Stimulated activated CD4-positive, alpha-beta T cell treated with anti-CD3 and anti-CD28 coated beads, Interleukin-2, amount 100 ng/mL, for 48 hours (primary cell): Measurements from ENCODE around the gene CACNB2.

Source experiments
- DNase-seq, 2 donors: peaks; one replicate each; pipeline ENCODE4 v3.0.0-alpha.2; 2020

The CACNB2 gene

DNA sequence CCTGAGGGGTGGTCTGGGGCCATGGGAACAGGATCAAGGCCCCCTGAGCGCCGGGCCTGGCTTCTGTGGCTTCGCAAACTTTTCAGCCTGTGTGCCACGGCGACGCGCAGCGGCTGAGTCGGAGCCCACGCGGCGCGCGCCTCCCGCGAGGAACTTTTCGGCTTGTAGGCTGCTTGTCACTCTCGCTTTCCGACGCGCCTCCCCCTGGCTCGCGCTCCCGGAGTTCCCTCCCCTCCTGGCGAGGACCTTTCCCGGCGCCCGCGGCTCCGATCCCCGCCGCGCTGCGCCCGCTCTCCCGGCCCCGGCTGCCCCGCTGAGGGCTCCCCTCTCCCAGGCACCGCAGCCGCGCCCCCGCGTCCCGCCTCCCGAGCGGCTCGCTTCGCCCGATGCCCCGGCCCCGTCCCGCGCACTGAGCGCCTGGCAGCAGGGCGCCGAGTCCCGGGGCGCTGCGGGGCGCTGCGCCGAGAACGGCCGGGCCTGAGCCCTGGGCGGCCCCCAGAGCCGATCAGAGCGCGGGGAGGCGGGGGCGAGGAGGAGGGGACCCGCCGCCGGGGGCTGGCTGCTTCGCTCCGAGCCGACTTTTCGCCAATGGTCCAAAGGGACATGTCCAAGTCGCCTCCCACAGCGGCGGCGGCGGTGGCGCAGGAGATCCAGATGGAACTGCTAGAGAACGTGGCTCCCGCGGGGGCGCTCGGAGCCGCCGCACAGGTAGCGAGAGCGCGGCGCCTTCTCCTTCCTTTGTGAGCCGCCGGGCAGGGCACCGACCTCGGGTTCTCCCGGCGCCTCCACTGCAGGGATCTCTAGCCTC lies at the start of gene CACNB2:
TSS of gene CACNB2 (plus strand) at position 276 of the 808 bp plus-strand sequence.
- DNase-seq: no peak

DNA sequence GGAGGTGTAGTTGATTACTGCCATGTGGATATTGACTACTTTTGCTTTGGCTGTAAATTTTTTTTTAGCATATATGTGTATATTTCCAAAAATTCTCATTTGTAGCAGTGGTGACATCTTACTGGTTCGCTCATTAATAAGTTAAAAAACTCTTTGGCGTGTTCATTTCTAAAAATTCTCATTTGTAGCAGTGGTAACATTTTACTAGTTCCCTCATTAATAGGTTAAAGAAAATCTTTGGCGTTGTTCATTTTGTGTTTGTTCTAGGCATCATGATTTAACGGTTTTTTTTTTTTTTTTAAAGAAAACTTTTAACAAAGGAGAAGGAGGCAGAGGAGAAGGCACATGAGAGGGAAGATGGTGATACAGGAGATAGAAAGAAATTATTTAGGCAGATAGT lies 45.9 kb upstream of the CACNB2 start:
- no peak for DNase-seq

DNA sequence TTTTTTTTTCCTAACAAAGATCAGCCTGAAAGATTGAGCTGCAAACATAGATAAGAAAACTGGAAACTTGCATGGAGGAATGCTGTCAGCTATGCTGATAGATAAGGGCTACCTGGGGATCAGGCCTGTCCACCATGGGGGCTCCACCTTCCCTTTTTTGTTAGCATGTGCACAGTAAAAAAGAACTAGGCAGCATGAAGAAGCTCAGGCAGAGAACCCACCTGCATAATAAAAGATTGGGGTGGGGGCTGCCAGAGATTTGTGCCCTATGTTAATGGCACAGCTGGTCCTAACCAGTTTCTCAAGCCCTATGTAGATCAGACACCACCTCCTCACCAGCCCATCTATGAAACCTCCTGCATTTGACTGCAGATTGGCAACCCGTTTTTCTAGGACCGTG lies 45.4 kb upstream of the CACNB2 start:
- no peak for DNase-seq

DNA sequence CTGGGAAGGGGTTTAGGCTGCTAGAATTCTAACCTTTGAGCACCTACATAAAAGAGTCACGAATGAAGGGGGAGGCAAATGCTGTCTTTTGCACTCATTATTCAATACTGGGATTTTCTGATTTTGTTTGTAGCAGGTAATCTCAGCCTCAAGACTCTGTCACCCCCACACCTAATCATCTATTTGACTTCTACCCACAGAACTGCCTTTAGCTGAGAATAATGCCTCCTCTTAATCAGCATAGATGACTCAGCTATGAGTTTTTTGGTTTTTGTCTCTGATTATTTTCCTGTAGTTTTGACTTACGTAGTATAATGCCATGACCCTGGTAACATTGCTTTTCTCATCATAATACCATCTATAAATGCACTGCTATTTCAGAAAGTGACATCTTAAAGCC lies 42.7 kb upstream of the CACNB2 start:
- no peak for DNase-seq

DNA sequence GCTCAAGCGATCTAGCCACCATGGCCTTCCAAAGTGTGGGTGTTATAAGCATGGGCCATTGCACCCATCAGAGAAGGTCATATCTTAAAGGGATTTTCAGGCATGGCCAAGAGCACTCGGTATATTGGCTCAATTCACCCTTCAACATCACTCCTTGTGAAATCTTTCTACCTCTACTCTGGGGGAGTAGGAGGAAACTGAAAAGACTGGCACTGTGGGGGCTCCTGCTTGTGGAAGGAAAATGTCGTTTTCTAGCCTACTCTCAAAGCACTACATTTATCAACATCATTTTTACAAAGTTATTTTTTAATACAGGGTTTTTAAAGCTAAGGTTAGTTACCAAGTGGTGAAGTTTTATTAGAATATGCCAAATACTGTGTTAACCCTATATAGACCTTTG lies 42.0 kb upstream of the CACNB2 start:
- no peak for DNase-seq

DNA sequence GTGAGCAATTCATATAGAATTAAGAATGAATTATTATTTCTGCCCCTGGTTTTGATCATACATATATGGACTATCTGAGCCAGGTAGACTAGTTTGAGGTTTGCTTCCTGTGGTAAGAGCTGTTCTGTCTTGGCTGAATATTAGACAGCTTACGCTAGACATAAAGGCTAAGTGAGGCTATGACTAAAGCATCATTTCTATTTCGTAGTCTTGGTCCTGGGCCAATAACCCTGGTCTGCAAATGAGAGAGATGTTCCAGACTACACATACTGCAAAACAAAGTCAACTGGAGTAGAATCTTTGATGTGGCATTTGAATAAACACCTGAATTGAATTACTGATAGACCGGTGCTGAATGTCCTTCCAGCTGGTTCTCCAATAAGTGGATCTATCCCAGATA lies 40.8 kb upstream of the CACNB2 start:
- DNase-seq: no peak

DNA sequence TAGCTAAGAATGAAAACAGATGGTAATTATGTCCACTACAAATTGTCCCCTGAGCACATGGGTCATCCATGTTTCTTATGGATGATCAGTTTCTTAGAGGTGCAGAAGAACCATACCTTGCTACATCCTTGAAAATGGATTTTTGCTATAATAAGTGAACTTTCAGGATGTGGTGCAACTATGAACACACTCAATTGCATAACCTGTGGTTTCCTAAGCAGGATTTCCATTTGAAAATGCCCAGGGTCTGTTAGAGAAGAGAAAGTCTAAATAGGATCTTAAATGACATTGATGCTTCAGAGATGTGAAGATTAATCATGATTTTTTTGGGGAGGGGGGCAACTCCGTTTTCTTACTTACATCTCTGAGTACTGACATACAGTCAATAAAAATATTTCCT lies 39.6 kb upstream of the CACNB2 start:
- no peak for DNase-seq

DNA sequence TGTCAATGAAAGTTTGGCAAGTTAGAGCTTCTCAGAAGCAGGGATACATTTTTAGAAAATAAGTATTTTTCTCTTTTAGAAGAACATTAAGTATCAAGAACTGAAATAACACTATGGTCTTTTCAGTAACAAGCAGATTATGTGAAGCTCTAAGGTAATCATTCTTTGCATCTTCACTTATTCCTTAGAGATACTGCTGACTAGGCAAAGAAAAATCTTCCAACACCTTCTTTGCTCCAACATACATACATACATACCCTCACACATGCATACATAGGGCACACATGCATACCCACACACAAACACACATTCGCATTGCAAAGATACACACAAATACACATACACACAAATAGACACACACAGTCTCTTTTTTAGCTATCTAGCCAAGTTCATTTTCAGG lies 37.8 kb upstream of the CACNB2 start:
- DNase-seq: no peak

DNA sequence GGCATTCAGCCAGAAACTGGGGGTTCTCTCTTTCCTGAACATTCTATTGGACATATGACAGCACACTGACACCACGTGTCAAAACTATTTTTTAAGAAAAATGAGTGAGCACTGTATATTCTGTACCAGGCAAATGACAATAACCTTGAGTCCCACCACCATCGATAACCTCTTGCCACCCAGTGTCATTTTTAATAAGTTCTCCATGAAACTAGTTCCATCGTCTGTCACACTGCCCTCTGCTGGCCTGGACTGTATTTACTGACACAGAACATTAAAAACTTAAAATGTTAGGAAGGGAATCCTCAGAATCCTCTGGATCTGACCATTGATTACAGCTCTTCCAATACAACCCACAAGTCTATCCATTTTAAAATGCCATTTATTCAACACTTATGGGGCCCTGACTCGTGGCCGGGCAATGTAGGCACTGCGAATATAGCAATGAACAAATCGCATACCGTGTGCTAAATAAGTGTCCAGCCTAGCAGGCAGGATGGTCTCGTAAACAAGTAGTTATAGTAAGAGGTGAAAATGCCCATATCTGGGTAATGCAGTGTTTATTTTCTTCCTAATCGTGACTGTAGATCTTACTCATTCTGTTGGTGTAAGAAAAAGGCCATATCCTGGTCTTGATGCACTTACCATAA lies 35.9 kb upstream of the CACNB2 start:
- DNase-seq: peak; percentile 47 to 51

DNA sequence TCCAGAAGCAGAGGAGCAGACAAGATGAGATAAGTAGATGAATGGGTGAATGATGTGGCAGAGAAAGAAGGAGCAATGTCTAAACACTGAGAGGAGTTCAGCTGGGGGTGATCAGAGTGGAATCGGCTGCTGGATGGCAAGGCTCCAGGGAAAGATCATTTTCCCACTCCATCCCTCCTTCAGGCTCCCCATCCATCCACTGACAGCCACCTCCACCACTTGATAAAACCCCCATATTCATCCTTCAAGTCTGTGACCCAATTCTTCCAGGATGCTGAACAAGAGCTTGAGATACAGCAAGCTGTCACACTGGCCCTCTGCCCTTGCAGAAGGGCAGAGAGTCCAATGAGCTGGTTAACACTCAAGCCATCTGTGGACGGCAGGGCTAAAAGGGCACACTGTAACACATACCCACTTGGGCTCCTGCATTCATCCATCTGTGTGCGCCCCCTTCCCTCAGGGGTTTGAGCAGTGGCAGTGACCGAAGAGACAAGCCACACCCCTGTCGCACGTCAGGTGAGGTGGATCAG lies 30.8 kb upstream of the CACNB2 start:
- DNase-seq: no peak

DNA sequence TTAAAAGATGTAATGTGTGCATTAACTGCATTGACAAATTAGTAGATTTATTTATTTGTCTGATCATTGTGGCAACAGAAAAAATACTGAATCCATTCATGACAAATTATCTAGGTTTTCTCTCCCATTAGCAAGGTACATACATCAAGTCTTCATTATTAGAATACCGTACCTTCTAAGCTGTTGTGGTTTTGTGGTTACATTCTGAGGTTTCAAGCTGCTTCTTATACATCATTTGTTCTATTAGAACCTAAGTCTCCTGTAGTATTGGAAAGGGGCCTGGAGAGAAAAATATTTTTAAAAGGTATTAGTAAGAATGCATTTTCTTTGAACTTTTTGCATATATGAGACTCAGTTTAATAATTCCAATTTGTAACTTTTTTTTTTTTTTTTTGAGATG lies 26.3 kb upstream of the CACNB2 start:
- no peak for DNase-seq

DNA sequence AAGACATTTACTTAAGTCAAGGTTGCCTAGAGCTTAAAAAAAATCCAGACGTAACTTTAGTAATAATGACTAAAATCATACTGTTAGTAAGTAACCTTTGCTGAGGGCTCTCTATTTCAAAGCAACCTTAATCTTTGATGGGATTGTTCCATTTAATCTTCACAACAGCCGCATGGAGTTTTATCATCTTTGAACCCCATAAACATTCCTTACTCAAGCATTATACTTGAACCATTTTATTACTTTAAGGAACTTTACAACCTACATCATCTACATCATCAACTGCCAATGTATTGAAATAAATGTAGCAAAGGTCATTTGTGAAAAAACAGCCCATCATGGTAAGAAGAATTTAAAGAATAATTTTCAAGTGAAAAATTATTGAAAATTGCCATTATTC lies 22.9 kb upstream of the CACNB2 start:
- DNase-seq: no peak

DNA sequence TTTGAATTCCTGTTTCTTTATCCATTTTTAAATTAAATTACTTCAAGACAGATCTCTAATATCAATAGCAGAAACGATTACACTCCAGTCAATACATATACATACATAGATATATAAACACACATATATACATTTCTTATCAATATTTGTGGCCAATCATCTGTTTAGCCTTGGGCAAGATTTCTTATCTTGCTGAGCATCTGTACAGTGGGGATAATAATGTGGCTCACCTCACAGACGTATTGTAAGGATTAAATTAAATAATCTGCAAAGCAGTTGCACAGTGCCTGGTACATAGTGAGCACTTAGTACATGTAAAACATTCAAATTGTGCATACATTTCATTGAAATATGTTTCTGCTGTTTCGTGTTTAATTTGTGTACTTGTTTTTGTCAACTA lies 17.5 kb upstream of the CACNB2 start:
- no peak for DNase-seq

DNA sequence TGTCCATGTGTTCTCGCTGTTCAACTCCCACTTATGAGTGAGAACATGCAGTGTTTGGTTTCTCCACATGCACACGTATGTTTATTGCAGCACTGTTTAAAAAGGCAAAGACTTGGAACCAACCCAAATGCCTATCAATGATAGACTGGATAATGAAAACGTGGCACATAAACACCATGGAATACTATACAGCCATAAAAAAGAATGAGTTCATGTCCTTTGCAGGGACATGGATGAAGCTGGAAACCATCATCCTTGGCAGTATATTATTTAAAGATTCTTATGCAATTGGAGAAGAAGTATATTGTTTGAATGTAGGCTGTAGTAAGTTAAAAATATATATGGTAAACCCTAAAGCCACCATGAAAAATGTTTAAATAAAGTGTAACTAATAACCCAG lies 7.2 kb upstream of the CACNB2 start:
- DNase-seq: no peak

DNA sequence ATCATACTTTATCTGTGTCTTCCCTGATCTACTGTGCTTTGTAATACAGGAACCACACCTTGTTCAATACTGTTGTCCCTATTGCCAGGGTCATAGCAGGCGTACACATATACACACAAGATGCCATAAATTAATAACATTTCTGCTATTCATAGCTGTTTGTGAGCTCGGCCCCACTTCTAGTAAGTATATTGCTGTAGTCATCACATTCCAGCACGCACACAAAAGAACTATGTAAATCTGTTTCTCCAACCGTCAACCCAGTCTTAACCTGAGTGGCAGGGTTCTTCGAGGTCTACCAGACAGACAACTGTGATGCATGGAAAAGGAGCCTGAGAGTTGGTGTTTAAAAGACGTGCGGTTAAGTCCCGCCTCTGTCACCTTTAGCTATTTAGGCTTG lies 5.7 kb upstream of the CACNB2 start:
- no peak for DNase-seq

DNA sequence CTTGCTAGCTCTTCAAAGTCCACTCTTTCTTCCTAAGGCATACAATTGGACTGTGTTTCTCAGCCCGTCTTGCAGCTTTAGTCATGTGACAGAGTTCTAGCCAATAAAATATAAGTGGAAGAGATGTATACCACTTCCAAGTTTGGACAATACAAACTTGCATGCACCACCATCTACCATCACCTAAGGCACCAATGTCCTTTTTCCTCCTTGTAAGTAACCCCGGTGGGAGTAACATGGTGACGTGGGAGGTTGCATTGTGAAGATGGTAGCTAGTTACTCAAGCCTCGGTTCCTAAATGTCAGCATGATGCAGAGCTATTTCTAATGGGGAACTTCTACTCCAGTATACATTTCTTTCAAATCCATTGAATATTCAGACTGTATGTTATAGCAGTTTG lies 5.3 kb upstream of the CACNB2 start:
- no peak for DNase-seq

DNA sequence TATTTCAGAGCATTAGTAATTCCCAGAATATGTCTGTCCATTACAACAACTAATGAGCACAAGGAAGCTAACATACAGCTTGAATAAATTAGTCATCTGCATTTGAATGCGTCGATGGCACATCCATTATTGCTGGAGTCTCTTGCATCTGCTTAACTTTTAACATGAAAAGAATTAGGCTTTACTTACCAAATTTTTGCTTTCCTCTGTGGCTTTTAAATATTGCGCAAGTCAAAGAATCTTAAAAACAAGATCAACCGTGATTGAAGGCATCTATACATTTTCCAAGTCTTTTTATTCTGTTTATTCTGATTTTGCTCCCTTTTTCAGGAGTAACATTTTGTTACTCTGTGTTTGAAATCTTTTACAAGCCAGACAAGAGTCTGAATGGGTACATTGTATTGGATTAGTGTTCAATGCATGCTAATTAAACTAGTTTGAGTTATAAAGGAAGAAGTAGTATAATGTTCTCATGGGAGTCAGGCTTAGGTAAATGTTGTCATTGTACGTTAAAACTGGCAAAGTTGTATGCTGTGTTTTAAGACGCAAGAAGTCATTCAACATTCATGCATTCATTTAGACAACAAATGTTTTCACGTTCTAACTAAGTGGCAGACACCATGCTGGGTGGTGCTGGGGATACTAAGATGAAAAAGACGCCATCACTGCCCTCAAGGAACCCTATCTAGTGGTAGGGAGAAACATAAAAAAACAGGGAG lies 4.0 kb upstream of the CACNB2 start:
- no peak for DNase-seq

DNA sequence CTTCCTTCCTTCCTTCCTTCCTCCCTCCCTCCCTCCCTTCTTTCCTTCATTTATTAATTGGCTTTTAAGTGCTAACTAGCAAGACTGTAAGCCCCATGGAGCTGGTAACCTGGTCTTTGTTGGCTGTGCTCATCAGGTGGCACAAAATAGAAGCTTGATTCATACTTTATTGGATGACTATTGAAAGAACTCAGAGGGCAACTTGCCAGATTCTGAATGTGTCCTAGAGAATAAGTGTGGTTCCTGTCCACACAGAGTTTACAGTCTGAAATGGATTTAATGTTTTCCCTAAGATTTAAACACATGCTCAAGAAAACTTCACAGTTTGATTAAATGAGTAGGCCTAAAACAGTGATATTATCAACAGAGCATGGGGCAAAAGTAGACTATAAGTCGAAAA lies 3.1 kb upstream of the CACNB2 start:
- DNase-seq: no peak

DNA sequence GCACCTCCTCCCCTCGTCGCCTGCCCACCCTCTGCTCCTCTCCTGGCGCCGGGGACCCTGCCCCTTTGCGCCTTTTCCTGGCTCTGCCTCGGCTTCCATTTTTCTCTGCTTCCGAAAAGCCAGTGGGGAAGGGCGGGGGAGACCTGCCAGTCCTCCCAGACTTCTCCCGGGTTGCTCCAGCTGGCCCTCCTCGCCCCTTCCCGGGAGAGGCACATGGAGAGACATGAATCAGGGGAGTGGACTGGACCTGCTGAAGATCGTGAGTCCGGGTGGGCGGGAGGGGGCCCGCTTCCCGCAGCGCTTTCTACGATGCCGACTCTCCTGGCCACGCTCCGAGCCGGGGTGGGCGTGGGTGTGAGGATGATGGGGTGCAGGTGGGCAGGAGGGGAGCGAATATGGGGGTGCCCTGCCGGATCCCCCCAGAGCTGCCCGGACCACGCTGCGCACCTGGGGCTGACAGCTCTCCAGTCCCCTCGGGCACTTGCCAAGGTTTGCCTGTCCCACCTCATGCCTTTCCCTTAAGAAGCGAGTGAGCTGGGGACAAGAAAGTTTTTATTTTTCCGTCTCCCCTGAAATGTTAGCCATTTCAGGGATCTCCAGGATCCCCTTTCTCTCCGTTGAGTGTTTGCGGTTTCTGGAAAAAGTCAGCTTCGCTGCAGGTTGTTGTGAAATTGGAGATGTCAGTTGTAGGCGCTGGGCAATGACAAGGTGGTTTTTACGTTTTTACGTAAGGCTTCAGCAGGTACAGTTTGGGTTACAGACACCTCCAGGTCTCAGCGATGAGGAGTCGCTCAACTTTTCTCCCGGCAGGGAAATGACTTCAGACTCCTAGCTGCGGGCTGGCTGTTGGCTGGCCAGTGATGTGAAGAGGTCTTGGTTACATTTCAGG lies 977 bp downstream of the CACNB2 start:
- DNase-seq: no peak

DNA sequence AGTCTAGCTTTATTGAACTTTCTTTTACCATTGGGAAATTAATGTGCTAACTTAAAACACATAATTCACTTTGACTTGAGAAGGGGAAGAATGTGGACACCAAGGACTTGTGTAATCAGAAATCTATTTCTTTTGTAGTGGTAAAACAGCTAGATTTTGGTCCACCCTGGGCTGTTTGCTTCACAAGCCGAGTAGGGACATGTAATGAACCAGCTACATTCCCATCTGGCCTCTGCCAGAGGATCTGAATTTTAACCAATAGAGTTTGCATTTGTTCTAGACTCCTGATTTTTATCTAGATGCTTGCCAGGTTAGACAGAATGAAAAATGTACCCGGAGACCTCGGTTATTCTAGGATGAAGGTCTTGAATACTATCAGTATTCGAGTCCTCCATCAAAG lies 1.9 kb downstream of the CACNB2 start:
- no peak for DNase-seq

DNA sequence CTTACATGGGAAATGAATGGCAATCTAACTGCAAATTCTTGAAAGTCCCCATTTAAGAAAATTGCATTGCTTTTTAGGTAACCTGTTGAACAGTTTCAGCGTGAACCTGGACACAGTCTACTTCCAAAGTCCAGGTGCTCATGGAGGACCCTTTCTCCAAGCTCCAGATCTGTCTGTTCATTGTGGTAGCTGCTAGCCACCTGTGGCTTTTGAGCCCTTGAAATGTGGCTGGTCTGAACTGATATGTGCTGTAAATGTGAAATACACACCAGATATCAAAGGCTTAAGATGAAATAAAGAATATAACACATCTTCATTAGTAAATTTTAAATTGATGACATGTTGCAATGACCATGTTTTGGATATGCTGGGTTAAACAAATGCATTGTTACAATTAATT lies 4.2 kb downstream of the CACNB2 start:
- DNase-seq: no peak

DNA sequence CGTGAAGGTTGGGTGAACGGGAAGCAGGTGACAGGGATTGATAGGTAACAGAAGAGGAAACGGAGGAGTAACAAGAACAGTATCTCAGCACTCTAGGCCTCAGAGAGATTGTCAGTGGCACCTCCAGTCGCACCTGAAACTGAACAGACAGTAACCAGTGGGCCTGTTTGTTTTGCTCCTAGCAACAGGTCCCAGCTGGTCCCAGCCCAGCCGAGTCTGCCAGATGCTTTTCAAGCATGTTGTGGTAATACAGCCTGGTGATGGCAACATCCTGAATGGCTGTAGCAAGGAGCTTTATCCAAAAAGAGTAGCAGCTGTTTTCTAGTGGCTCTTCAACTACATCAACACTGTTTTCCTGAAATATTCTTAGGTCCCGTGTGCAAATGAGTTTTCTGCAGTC lies 4.7 kb downstream of the CACNB2 start:
- no peak for DNase-seq

DNA sequence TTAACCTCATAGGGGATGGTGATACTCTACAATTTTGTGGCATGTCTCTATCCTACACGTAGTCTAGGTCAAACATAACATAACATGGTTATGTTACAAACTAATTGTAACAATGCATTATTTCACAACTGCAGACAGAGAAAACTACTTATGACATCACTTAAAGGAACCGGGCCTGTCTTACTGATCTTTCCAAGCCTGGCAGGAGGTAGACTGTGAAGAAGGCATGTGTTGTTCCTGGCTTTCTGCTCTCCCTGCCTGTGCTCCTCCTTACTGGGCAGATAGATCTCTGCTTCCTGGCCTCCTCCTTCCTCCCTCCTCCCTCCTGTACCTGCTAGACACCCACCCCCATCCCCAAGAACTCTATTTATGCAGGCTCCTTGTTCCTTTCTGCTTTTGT lies 5.4 kb downstream of the CACNB2 start:
- DNase-seq: no peak
